Measurements from ENCODE around the gene SLC10A1.
"Not testable (repeated sequence)": the region's sequence is repeated elsewhere in the genome, so short reads cannot be mapped to it uniquely, and the experiment has no call there.

Gene SLC10A1

DNA sequence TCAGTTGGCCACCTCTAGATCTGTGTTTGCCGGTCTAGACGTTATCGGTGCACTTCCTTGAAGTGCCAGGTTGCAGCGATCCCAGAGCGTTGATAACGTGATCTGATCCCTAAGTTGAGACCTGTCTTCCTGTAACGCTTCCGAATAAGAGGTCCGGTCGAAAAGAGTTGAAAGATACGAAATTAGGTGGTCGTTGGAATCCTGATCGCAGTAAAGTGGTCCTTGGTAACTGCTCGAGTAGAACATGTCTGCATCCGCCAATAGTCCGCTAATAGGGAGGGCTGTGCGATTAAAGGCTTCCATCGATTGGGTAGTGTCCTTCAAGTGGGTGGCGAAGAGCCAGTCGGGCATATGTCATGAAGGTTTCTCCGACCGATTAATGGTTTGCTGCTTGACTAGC, 27.4 kb downstream of the SLC10A1 start:
- no peak for DNase-seq (ENCODE audit: low spot score)

DNA sequence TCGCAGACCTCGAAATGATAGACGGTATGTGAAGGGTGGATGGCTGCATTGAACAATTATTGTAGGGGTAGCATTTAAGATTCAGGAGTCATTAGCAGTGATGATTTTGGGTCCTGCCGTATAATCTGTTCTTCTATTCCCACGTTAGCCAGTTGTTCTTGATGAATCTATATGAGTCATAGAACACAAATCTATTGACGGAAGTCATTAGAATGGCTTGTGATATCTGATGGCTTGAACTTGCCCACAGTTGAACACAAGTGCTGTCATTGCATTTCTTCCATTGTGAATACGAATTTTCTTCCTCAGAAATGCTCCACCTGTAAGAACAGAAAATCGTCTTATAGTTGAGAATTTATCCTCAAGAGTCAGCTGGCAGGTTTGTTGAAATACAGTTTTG, 28.2 kb downstream of the SLC10A1 start:
- DNase-seq (ENCODE audit: low spot score) = no peak

DNA sequence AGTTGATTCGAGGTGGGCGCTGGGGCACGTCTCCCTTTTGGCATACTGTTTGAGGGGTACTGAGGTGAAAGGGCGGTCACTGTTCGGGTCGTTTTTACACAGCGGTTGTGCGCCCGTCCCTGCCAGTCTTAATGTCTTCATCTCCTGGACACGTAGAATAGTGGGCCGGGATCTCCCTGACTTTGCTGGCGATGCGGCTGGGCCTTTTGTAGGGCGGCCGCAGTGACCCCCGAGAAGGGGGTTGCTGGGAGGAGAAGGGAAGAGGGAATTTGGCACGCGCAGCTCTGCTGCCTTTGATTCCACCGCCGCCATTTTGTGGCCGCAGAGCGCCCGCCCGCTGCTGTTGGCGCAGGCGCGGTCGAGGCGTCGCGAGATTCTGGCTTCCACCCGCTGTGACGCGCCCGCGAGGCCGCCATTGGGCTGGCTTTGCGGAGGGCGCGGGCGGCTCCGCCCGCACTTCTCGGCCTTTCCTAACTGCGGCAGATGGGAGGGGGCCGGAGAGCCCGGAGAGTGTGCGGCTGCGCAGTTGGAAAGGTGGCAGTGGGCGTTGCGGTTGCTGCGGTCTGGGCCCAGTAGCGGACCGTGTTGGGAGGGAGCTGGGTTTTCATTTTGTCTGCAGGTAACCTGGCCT, 29.6 kb downstream of the SLC10A1 start:
- DNase-seq (ENCODE audit: low spot score) = peak; percentile 88

DNA sequence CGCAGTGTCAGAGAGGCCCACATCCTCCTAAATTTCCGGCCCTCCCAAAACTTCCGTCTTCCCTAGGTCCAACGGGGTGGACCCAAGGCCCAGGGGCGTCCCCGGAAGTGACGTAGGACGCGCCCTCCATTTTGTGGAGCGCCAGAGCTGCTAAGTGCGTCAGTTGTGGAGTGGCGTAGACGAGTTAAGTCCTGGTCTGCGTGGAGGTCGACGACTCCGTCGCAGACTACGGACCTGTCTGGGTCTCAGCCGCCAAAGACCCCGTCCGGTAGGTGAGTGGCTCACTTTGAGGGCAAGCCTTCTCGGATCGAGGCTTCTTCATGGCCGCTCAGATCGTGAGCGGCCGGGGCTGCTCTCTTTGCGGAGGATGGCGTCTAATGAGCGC, 30.1 kb downstream of the SLC10A1 start, which contains the start of gene SRSF5:
SRSF5 (plus strand) TSS at position 159 of the 385 bp plus-strand sequence. CDS start 1,015 bp downstream, outside the sequence.
- DNase-seq (ENCODE audit: low spot score) = peak; percentile 95

DNA sequence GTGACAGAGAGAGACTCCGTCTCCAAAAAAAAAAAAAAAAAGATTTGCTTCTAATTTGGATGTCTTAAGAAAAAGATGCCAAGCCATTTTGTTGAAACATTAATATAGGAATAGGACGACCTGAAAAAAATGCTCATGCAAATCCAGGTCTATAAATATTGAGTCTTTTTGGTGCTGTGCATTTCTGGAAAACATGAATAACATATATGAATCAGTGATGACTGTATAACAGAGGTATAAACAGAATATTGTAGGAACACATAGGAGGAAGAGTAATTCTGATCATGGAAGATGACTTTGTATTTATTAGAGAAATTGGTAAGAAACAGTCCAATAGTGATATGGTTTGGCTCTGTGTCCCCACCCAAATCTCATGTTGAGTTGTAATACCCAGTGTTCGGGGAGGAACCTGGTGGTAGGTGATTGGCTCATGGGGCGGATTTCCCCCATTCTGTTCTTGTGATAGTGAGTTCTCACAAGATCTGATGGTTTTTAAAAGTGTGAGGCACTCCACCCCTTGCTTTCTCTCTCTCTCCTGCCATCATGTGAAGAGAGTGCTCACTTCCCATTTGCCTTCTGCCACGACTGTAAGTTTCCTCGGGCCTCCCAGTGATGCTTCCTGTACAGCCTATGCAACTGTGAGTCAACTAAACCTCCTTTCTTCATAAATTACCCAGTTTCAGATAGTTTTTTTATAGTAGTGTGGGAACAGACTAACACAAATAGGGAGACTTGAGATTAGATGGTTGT, 33.1 kb downstream of the SLC10A1 start:
- no peak for DNase-seq (ENCODE audit: low spot score)

DNA sequence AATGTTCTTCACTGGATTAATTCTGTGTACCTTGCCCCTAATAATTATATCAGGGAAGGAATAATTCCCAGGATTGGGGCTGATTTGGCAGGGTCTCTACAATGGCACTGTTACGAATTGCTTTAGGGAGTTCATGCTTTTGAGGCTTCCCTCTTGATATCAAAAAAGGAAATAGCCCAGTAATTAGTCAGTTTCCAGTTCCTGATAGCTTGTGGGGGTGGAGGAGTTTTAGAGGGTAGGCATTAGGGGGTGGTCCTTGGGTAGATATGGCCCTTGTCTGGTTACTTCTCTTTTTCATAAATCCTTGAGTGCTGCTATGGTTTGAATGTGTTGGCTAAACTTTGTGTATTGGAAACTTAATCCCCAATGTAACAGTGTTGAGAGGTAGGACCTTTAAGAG, 36.2 kb downstream of the SLC10A1 start:
- DNase-seq (ENCODE audit: low spot score) = no peak

DNA sequence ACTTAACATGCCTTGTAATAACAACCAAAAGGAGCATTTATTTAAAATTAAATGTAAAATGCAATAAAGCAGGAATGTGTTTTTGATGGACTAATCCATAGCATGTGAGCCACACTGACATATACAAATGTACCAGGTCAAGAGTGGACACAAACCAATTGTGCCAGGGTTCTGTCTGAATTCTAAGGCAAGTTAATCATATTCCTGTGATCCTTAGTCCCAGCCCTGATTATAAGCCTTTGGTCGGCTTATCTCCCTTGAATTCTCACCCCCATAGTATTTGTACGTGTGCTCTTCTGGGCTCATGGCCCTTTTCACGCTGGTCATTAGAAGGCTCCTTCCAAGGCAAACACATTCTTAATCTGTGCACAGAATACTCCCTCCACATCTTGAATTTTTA, 40.7 kb downstream of the SLC10A1 start:
- DNase-seq (ENCODE audit: low spot score) = no peak

DNA sequence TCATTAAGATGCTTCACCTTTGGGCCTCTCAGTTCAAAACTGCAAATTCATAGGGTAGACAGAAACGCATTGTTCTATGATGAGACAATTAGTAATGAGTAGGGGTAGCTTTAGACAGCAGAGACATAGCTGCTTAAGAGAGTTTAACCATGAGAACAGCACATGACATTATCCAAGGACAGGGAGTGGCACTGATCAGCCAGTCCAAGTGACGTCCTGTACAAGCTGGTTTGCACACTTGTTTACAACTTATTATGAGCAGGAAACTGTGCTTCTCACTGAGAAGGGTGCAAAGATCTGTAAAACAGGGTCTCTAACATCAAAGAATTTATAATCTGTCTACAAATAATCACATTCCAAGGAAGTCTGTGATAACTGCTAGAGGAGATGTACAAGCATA, 41.3 kb downstream of the SLC10A1 start:
- DNase-seq (ENCODE audit: low spot score) = no peak

DNA sequence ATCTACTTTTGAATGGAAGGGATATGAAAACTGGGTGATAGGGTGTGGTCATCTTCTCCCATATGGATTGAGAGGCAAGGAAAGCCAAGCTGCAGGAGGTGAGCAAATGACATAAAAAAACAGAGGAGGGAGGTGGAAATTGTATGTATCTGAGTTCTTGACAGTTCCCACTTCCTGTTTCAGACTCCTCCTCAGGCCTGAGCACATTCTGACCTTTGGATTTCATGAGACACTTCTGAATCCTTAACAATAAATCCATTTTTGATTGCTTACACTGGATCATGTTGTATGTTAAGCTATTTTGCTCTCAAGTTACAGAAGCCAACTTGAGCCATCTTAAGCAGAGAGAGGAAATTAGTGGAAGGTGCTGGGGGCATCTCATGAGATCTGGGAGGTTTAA, 41.7 kb downstream of the SLC10A1 start:
- no peak for DNase-seq (ENCODE audit: low spot score)

DNA sequence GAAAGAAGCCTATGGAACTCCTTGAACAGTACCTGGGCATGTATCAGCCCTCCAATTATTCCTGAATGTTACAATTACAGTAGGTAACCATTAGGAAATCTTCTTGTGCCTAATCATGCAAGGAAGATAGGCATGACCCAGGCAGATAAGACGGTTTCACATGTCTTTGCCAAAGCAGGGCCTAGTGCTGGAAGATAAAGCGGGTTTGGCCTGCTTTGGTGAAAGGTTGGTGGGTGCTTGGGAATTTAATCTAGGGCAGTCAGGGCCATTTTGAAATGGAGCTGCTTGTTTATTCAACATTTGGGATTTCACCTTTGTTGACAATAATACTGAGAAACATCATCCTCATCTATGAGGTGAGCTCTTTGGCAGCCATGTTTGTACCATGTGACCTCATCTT, 42.6 kb downstream of the SLC10A1 start:
- DNase-seq (ENCODE audit: low spot score) = no peak

DNA sequence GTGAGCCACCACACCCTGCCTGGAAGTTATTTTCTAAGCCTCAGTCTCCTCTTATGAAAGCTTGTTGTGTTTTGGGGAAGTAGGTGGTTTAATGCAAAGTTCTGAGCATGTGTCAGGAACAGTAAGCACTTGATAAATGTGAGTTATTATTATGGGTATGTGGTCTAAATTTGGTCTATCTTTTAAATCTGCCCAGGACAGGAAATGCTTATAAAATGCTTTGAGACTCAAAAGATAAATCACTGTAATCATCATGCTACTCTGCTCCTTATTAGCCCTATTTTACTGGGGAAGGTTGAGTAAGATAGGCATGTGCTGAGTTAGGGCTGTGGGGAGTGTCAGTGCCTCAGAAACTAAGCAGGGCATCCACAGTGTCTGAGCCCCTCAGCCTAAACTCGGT, 43.2 kb downstream of the SLC10A1 start:
- no peak for DNase-seq (ENCODE audit: low spot score)

DNA sequence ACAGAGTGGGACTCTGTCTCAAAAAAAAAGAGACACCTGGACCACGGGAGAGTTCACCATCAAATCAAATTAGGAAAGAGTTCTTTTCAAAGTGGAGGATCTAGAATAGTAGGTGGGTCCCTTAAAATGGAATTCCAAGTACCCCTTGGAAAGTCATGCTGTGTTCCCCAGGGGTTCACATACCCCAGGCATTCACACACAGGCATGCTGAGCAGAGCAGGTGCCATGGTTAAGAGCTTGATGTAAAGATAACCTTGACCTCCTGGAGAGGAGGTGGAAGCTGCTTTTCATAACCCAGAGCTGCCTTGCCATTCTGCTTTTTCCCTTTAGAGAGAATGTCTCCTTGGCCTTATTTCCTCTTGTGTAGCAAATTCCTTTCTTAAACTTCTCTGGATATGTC, 44.3 kb downstream of the SLC10A1 start:
- no peak for DNase-seq (ENCODE audit: low spot score)

DNA sequence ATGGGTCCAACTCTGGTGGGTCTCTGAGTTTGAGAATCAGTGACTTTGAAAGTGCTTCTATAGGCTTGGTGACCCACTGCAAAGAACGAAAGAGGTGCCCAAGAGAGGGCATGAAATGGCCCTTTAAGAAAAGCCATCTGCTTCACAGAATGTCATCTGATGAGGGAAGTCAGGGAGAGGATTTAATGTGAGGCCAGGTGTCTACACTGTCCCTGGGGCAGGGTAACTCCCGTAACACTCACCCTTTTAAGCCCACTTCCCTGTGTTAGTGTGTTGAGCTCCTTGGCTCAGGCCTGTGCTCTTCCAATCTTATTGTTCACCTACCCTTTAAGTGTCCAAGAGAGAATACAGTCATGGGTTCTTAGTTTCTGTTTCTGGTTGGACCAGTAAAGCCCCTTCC, 46.5 kb downstream of the SLC10A1 start:
- no peak for DNase-seq (ENCODE audit: low spot score)

DNA sequence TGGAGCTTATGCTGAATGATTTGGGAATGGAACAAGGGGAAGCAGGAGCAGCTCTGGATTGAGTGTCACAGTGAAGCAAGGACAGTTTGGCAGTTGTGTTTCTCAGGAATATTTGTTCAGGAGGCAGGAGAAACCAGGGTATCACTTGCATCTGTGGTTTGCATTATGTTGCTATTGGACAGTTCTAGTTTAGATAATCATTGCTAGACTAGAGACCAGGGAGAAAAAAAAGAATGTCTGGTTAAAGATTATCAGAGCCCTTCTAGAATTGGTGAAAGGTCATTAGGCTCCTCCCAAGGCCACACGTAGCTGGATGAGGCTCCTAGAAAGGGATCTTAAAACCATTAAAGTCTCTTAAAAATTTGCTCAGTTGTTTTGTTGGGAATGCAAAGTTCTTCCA, 47.1 kb downstream of the SLC10A1 start:
- peak; percentile 52 for DNase-seq (ENCODE audit: low spot score)

DNA sequence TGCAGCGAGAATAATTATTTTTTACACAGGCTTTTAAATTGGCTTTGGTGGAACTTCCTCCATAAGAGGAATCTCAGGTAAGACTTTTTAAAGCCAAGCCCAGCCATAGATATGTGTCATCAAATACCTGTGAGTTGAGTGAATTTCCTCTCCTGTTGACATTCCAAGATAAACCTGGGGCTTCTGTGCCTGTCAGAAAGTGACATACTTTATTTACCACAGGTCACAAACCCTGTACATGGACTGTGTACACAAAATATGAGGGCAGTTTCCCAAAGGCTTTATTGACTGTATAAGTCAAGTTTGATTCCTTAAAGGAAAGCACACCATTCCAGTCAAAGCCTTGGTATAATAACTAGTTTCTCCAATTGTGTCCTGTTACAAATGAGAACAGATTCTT, 56.0 kb downstream of the SLC10A1 start:
- DNase-seq (ENCODE audit: low spot score) = peak; percentile 71

DNA sequence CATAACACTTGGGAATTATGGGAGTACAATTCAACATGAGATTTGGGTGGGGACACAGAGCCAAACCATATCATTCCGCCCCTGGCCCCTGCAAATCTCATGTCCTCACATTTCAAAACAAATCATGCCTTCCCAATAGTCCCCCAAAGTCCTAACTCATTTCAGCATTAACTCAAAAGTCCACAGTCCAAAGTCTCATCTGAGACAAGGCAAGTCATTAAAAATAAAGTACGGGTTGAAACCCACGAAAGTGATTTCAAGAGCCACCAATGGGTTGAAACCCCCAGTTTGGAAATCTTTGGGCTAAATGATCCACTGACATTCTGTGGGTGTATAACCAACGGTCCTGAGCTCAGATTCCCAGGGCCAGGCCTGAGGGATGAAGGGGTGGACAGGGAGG, 60.6 kb downstream of the SLC10A1 start:
- DNase-seq (ENCODE audit: low spot score) = not testable (repeated sequence)

DNA sequence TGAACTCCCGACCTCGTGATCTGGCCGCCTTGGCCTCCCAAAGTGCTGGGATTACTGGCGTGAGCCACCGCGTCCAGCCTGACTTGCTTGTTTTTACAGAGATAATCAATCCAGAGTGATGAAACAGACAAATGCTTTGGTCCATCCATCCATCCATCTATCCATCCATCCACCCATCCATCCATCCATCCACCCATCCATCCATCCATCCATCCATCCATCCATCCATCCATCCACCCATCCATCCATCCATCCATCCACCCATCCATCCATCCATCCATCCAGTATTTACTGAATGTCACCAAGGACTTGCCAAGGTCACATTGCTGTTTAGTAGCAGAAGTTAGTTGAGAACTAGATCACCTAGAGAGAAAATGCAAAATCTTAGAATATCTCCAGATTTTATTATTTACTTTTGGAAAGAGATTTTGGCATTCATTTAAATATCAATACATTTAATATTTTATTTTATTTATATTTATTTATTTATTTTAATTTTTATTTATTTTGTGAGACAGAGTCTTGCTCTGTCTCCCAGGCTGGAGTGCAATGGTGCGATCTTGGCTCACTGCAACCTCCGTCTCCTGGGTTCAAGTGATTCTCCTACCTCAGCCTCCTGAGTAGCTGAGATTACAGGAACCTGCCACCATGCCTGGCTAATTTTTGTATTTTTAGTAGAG, 65.0 kb downstream of the SLC10A1 start:
- DNase-seq (ENCODE audit: low spot score) = not testable (repeated sequence)

DNA sequence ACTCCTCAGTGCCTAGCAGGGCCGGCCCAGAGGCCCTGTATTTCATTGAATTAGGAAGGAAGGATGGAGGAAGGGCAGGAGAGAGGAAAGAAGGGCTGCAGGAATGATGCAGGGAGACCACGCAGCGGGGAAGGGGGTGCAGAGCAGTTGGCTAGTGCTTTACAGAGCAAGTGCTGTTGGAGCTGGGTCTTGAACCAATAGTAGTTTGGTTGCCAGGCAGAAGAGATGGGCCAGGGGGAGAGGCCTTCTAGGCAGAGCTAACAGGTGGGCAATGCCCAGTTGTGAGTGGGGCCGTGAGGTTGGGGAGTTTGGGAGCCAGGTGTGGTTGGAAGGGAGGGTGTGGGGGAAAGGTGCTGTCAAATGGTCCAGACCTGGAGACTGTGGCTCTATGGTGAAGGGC, 69.2 kb downstream of the SLC10A1 start:
- DNase-seq (ENCODE audit: low spot score) = no peak

DNA sequence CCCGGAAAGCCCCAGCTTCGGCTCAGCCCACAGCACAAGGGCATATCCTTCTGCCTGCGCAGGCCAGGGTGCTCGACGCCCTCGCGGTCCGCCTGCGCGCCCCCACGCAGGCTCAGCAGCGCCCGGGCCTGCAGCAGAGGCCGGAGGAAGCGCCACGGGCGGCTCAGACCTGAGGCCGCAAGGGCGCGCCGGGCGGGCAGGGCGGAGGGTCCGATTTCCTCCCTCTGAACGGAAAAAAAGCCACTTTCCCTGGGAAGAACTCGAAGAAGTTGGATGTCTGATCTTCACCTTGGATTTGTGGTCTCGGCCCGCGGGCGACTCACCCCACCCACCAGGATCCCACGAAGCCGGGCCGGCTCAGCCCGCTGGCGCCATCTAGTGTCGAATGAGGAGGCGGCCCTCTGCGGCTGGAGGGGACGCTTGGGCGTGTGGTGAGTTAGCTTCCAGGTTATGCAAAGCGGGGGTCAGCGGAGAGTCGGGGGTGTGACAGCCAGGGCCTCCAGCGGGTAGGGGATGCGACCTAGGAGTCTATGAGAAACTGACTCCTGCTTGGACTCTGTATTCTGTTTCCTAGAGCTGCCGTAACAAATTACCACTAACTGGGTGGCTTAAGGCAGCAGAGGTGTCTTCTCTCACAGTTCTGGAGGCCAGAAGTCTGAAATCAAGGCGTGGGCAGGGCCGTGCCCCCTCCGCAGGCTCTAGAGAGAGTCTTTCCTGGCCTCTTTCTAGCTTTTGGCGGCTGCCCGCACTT, 70.1 kb downstream of the SLC10A1 start:
- peak; percentile 69 for DNase-seq (ENCODE audit: low spot score)
